ENCODE results near the gene FKBP5. TPM values are rescaled to one million over a fixed set of nuclear protein-coding genes. Genes with fewer than 3 reads are reported as not detected.

Gene FKBP5
- total and polyA plus RNA-seq, 9 of the 15 experiments (the other 6 are each of a cell fraction or from before 2014, with no cell fraction given): 32.7 to 151 (median 75.0) TPM

- TF ChIP-seq, protein P1, sequence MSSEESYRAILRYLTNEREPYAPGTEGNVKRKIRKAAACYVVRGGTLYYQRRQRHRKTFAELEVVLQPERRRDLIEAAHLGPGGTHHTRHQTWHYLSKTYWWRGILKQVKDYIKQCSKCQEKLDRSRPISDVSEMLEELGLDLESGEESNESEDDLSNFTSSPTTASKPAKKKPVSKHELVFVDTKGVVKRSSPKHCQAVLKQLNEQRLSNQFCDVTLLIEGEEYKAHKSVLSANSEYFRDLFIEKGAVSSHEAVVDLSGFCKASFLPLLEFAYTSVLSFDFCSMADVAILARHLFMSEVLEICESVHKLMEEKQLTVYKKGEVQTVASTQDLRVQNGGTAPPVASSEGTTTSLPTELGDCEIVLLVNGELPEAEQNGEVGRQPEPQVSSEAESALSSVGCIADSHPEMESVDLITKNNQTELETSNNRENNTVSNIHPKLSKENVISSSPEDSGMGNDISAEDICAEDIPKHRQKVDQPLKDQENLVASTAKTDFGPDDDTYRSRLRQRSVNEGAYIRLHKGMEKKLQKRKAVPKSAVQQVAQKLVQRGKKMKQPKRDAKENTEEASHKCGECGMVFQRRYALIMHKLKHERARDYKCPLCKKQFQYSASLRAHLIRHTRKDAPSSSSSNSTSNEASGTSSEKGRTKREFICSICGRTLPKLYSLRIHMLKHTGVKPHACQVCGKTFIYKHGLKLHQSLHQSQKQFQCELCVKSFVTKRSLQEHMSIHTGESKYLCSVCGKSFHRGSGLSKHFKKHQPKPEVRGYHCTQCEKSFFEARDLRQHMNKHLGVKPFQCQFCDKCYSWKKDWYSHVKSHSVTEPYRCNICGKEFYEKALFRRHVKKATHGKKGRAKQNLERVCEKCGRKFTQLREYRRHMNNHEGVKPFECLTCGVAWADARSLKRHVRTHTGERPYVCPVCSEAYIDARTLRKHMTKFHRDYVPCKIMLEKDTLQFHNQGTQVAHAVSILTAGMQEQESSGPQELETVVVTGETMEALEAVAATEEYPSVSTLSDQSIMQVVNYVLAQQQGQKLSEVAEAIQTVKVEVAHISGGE (CRISPR knock-in tag; IDR thresholded peaks at IDR 0.05): peak in 1 of 3 experiments; percentile 28; a peak in 1 of 6 replicates
- TF ChIP-seq NCOA6 (IDR thresholded peaks at IDR 0.05) (peak; percentile 84), TAF1 (IDR thresholded peaks at IDR 0.05; ENCODE audit: control insufficient read depth, extremely low read depth, insufficient read depth, low read length, severe bottlenecking) (no peak), ZNF780A (CRISPR knock-in tag; IDR thresholded peaks at IDR 0.05) (no peak), EP400 (IDR thresholded peaks at IDR 0.05) (no peak), HBP1 (CRISPR knock-in tag; IDR thresholded peaks at IDR 0.05) (no peak), TARDBP (IDR thresholded peaks at IDR 0.05) (0 out of 2 replicates have a peak, but pooled peaks have one; percentile 39), XRCC3 (IDR thresholded peaks at IDR 0.05) (no peak), LARP7 (IDR thresholded peaks at IDR 0.05) (no peak), LCOR (CRISPR knock-in tag; IDR thresholded peaks at IDR 0.05) (peak; percentile 79; the same call in 1 of the 2 replicates), POLR2G (IDR thresholded peaks at IDR 0.05; ENCODE audit: low read depth, low read length) (no peak), SMARCB1 (IDR thresholded peaks at IDR 0.05; ENCODE audit: insufficient read length, low read depth) (no peak), HNRNPK (IDR thresholded peaks at IDR 0.05; ENCODE audit: low read depth, low read length, poor library complexity, severe bottlenecking) (no peak), ZBTB9 (CRISPR knock-in tag; IDR thresholded peaks at IDR 0.05) (no peak; the same call in 1 of the 2 replicates), NR3C1 (CRISPR knock-in tag; IDR thresholded peaks at IDR 0.05) (0 out of 2 replicates have a peak, but pooled peaks have one; percentile 38), HDAC1 (IDR thresholded peaks at IDR 0.05) (peak in 1 of 2 experiments; percentile 60; a peak in 2 of 4 replicates)
- TF ChIP-seq, protein P2, sequence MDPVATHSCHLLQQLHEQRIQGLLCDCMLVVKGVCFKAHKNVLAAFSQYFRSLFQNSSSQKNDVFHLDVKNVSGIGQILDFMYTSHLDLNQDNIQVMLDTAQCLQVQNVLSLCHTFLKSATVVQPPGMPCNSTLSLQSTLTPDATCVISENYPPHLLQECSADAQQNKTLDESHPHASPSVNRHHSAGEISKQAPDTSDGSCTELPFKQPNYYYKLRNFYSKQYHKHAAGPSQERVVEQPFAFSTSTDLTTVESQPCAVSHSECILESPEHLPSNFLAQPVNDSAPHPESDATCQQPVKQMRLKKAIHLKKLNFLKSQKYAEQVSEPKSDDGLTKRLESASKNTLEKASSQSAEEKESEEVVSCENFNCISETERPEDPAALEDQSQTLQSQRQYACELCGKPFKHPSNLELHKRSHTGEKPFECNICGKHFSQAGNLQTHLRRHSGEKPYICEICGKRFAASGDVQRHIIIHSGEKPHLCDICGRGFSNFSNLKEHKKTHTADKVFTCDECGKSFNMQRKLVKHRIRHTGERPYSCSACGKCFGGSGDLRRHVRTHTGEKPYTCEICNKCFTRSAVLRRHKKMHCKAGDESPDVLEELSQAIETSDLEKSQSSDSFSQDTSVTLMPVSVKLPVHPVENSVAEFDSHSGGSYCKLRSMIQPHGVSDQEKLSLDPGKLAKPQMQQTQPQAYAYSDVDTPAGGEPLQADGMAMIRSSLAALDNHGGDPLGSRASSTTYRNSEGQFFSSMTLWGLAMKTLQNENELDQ (CRISPR knock-in tag; IDR thresholded peaks at IDR 0.05; ENCODE audit: borderline replicate concordance): no peak
These were observed 784 bp downstream of the FKBP5 start (continued) for GRCh38 chr6:35687658-35688604.
